ENCODE results near the gene ZNF236. TPM values are rescaled to one million over a fixed set of nuclear protein-coding genes. Genes with fewer than 3 reads are reported as not detected.

The ZNF236 gene
- total RNA-seq, 1 donor from 2014 or later = 32.5 TPM

- no peak for DNase-seq (ENCODE audit: low spot score, unreplicated experiment)
- Mint-ChIP-seq H3K27ac (no peak overlapping the region), H3K9me3 (ENCODE audit: low read depth) (no peaks in the 10 kb centered on the region), H3K27me3 (no peaks in the 10 kb centered on the region), H3K36me3 (ENCODE audit: insufficient read depth) (peaks cover 18% of the 10 kb centered on the region), H3K4me1 (ENCODE audit: low read depth) (peaks cover 2% of the 10 kb centered on the region), H3K4me3 (ENCODE audit: low read depth) (no peak overlapping the region)
- no peak for TF ChIP-seq CTCF (IDR thresholded peaks at IDR 0.05; ENCODE audit: unreplicated experiment)
Observed at GRCh38 chr18:76860411-76860810, 38.1 kb downstream of the ZNF236 start.

GRCh38 chr18:76866666-76867065, 44.3 kb downstream of the ZNF236 start:
- Mint-ChIP-seq H3K4me1 (ENCODE audit: low read depth) (peaks cover 8% of the 10 kb centered on the region), H3K27me3 (no peaks in the 10 kb centered on the region), H3K27ac (no peak overlapping the region), H3K4me3 (ENCODE audit: low read depth) (no peak overlapping the region), H3K36me3 (ENCODE audit: insufficient read depth) (peaks cover 32% of the 10 kb centered on the region), H3K9me3 (ENCODE audit: low read depth) (no peaks in the 10 kb centered on the region)
- TF ChIP-seq CTCF (IDR thresholded peaks at IDR 0.05; ENCODE audit: unreplicated experiment) = no peak
- no peak for DNase-seq (ENCODE audit: low spot score, unreplicated experiment)

- Mint-ChIP-seq H3K27me3 (no peaks in the 10 kb centered on the region), H3K9me3 (ENCODE audit: low read depth) (no peaks in the 10 kb centered on the region), H3K27ac (no peak overlapping the region), H3K4me1 (ENCODE audit: low read depth) (peaks cover 1% of the 10 kb centered on the region), H3K36me3 (ENCODE audit: insufficient read depth) (peaks cover 21% of the 10 kb centered on the region), H3K4me3 (ENCODE audit: low read depth) (no peak overlapping the region)
- no peak for DNase-seq (ENCODE audit: low spot score, unreplicated experiment)
- no peak for TF ChIP-seq CTCF (IDR thresholded peaks at IDR 0.05; ENCODE audit: unreplicated experiment)
Observed at GRCh38 chr18:76873311-76873710, 51.0 kb downstream of the ZNF236 start.

GRCh38 chr18:76873713-76874112, 51.4 kb downstream of the ZNF236 start:
- Mint-ChIP-seq H3K27ac (no peak overlapping the region), H3K36me3 (ENCODE audit: insufficient read depth) (peaks cover 20% of the 10 kb centered on the region), H3K27me3 (no peaks in the 10 kb centered on the region), H3K9me3 (ENCODE audit: low read depth) (no peaks in the 10 kb centered on the region), H3K4me1 (ENCODE audit: low read depth) (peaks cover 1% of the 10 kb centered on the region), H3K4me3 (ENCODE audit: low read depth) (no peak overlapping the region)
- DNase-seq (ENCODE audit: low spot score, unreplicated experiment) = no peak
- no peak for TF ChIP-seq CTCF (IDR thresholded peaks at IDR 0.05; ENCODE audit: unreplicated experiment)

GRCh38 chr18:76874642-76875389, 52.5 kb downstream of the ZNF236 start:
- no peak for DNase-seq (ENCODE audit: low spot score, unreplicated experiment)
- Mint-ChIP-seq H3K9me3 (ENCODE audit: low read depth) (no peaks in the 10 kb centered on the region), H3K4me1 (ENCODE audit: low read depth) (peaks cover 1% of the 10 kb centered on the region), H3K36me3 (ENCODE audit: insufficient read depth) (peaks cover 18% of the 10 kb centered on the region), H3K27ac (no peak overlapping the region), H3K4me3 (ENCODE audit: low read depth) (no peak overlapping the region), H3K27me3 (no peaks in the 10 kb centered on the region)
- no peak for TF ChIP-seq CTCF (IDR thresholded peaks at IDR 0.05; ENCODE audit: unreplicated experiment)

Measured in progenitor cell of endocrine pancreas (in vitro differentiated cells).